ENCODE data around the gene KIAA0825.

Gene KIAA0825, protein sequence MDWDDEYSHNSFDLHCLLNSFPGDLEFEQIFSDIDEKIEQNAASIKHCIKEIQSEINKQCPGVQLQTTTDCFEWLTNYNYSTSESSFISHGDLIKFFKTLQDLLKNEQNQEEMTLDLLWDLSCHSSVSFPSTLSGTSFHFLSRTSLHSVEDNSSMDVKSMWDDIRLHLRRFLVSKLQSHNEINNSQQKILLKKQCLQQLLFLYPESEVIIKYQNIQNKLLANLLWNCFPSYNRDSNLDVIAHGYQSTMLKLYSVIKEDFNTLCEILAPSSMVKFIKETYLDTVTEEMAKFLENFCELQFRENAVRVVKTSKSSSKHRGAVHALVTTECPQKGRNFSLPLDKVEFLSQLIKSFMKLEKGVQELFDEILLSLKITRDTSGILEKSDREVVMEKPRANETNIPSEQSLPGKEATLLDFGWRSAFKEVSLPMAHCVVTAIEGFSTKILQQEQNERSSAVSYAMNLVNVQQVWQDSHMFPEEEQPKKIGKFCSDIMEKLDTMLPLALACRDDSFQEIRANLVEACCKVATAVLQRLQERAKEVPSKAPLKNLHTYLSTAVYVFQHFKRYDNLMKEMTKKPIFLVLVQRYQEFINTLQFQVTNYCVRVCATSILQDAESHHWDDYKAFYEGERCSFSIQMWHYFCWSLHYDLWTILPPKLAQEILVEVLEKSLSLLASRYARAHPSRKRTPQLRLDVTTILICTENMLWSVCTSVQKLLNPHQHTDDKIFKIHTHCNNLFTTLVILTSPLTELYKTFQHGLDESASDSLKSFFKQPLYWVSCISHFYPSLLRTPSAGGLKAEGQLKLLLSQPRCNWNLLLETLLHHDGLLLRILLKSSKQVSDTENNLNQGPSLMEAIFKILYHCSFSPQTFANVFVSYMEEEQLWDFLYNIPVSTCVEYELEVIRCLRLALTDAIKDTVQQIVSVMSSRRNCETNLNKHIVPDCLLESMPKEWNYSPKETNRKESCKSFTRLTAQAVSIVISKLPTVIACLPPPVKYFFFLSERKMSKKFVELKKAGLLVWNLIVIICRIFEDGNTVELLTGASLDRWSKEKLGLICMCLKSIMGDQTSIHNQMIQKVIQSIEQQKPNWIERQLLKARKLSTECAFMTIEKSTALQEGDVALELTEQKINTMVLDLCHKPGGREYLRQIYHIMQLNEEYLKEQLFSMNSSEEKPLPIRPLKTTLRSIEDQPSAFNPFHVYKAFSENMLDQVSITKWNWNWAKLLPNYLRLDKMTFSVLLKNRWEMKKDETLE (N-terminal part only)

DNA sequence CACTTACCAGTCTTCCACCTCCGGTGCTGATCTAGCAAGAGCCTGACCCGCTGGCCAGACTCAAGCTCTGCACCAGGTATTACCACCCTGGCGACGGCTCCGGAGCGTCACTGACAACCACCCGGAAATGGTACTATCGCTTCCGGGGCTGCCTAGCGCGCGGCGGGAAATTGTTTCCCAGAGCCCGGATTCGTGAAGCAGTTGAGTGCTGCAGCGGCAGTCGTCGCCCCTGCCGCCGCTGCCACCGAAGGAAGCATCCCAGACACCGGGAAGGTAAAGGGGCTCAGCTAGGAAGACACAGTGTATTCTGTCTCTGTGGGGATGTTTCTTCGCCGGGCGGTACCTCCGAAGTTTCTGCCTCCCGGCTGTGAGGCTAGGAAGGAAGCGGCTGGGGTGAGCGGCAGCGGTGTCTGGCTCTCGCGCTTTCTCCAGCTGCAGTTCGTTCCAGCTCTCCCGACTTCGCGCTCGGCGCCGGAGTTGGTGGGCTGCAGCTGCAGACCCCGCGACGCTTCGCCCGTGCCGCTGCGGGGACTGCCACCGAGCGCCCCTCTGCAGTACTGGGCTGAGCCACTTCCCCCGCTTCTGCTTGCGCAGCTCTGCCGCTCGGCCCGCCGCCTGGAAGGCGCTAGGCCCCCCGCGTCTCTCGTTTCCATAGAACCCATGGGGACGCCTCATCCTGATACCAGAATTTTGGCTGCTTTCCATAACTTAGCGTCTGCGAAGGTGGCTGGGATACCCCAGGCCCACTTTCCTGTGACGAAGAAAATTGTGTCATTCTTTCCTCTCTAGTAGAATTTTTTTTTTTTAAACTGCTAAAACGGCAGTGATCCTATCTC, at the start of gene KIAA0825, which contains the start of gene SLF1:
Gene KIAA0825 (minus strand): TSS at position 112 of the 836 bp plus-strand sequence. CDS start 81,478 bp downstream, outside the sequence.
Gene SLF1 (plus strand): TSS at position 177 of the 836 bp plus-strand sequence. CDS start 10,142 bp downstream, outside the sequence.
- peak; percentile 44 for DNase-seq (ENCODE audit: low read depth)

DNA sequence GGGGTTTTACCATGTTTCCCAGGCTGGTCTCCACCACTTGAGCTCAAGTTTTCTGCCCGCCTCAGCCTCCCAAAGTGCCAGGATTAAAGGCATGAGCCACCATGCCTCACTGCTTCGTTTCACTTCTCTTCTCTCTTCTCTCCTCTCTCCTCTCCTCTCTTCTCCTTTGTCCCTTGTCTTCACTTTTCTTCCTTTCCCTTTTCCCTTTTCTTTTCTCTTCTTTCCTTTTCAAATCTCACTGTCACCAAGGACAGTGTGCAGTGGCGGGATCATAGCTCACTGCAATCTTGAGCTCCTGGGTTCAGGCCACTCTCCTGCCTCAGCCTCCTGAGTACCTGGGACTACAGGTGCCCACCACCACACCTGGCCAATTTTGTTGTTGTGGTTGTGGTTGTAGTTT, 49.5 kb upstream of the KIAA0825 start:
- no peak for DNase-seq (ENCODE audit: low read depth)

DNA sequence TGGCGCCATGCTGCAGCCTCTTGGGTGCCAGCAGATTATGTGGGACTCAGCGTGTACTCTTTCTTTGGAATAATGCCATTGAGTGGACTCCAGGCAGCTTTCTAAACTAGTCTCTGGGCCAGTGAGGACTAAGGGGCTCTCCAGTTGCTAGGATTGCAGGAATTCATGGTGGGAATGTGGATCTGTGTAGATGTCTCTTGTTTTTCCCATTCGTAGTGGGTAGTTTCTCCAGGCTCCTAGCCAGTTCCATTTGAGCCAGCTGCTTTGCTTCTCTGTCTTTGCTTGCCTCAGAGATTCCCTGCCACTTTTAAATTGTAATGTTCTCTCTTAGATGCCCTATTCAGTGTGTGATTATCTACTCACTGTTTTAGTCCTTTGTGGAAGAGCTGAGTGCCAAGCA, 42.7 kb upstream of the KIAA0825 start:
- DNase-seq (ENCODE audit: low read depth): no peak

DNA sequence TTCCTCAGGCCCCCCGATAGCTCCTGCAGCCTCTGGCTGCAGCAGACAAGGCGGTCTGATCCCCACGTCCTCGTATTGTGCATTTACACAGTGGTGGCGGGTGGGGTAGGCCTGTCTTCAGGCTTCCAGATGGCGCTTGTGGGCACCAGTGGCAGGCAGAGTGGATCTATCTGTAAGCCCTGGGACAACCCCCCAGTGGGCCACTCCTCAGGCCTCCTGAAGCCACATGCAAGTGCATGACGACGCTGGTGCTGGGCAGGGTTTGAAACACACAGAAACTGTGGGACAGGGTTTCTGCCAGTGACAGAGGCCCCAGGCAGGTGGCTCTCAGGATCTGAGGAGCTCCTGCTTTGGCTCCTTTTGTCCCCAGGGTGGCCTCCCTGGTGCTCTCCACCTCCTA, 42.1 kb upstream of the KIAA0825 start:
- DNase-seq (ENCODE audit: low read depth): no peak

DNA sequence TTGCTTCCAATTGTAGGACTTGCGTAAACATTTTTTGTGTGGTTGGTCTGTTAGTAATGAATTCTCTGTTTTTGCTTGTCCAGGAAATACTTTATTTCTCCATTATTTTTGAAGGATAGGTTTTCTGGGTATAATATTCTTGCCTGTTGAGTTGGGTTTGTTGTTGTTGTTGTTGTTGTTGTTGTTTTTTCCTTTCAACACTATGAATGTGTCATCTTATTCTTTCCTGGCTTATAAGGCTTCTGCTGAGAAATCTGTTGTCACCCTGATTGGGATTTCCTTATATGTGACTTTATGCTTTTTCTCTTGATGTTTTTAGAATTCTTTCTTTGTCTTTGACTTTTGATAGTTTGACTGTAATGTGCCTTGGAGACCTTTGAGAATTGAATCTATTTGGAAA, 39.9 kb upstream of the KIAA0825 start:
- no peak for DNase-seq (ENCODE audit: low read depth)

DNA sequence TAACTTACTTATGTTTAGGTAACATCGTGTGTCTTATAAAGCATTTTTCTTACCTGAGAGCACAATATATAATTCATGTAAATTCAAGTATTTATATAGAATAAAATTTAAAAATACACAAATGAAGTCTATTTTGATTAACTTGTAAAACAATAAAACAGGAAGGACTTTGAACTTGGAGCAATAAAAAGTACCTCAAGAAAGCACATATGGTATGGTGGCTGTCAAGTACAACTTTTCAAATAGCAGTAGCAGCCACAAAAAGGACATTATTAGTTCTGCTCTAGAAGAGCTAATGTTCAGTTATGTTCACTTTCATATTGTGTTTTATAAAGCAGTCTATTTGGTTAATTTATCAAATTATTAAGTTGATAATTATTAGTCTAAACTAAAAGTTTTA, 31.5 kb upstream of the KIAA0825 start:
- DNase-seq (ENCODE audit: low read depth): no peak

DNA sequence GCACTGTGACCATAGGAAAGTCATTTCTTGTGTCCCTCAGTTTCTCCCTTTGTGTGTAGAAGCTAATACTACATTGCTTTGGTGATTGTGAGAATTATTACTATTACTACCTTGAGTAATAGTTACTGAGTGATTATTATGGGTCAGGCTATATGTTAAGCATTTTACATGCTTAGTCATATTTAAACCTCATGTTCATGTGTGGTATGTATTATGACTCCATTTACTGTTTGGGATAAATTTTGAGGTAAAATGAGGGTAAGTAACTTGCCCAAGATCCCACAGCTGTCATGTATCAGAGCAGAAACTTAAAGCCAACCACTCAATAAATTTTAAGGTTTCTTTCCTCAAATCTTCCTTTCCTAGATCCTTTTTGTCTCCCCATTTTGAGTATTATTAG, 28.4 kb upstream of the KIAA0825 start:
- DNase-seq (ENCODE audit: low read depth): no peak

DNA sequence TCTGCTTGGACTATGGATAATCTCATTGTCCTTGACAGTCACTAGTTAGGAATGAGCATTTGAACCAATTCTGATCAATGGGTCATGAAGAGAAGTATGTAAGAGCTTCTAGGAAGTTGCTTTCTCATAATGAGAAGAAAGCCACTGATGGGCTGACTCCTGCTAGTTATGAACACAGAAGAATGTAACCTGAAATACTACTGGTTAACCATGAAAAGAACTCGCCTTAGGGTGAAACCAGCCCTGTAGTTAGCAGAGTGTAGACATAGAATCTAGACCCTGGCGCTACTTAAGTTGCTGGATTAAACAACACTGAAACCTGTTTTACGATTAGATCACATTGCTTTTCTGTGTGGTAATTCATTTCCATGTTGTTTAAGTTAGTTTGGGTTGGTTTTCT, 26.6 kb upstream of the KIAA0825 start:
- DNase-seq (ENCODE audit: low read depth): no peak

DNA sequence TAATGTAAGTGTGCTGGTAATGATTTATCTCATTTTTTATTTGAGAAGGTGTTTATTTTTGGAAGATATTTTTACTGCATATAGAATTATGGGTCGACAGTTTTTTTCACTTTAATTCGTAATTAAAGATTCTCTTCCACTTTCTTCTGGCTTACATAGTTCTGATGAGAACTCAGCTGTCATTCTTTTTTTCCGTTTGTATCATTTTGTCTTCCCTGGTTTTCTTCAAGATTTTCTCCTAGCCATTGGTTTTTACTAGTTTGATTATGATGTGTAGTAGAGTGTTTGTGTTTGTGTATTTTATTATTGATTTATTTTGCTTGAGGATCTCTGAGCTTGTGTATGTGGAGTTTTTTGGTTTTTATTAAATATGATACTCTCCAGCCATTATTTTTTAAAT, 21.8 kb upstream of the KIAA0825 start:
- DNase-seq (ENCODE audit: low read depth): no peak

DNA sequence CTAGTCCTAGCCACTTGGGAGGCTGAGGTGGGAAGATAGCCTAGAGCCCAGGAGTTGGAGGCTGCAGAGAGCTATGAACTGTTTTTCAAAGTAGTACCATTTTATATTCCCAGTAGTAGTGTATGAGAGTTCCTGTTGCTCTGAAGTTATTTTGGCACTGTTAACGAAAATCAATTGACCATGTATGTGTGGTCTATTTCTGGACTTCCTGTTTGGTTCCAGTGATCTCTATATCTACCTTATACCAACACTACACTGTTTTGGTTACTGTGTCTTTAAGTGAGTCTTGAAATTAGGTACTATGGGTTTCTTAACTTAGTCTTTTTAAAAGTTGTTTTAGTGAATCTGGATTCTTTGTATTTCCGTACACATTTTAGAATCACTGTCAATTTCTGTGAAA, 13.6 kb upstream of the KIAA0825 start:
- DNase-seq (ENCODE audit: low read depth): no peak

DNA sequence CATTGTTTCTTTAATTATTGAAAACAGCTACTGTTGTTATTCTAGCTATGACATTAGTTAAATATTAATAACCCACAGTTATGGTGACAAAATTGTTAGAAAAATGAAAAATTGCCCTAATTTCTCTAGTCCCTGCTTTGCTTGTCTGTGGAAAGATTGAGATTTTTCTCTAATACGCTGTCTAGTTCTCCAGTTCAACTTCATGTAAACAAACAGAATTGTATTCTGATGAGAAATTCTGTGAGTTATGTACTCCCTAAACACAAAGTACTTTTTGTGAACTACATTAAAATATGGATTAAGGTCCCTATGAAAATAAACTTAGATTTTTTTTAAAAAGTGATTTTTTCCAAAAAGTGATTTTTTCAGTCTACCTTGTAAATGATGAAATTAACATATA, 8.8 kb upstream of the KIAA0825 start:
- DNase-seq (ENCODE audit: low read depth): no peak

DNA sequence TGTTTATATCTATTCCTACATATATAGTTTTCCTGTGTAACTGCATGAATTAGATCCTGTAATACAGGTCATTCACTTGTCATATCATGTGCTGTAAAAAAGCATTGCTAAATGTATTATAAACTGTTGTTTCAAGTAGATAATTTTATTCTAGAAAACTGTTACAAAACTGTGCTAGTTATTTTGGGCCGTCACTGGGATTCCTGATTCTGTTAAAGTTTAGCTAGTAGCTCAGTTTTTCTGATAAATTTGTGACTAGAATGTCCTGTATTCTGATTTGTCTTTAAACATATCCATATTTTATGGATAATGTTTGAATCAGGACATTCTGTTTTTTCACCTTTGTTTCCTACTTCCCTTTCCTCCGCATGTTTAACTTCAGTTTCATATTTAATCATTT, 5.5 kb upstream of the KIAA0825 start:
- no peak for DNase-seq (ENCODE audit: low read depth)

DNA sequence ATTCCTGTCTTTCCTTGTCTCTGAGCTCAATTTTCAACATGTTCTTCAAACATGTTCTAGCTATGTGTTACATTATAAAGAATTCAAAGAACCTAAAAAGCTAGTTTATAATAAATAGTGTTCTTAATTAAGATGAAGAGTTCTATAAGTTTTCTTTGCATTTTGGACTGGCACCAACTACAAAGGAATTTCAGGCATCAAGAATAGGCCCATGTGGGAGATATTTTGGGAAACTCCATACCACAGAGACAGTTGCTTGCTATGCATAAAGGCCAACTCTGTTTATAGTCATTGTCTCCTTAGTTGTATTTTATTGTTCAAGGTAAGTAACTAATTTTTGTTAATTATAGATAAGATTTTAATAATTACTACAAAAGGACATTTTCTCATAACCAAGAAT, 4.6 kb upstream of the KIAA0825 start:
- no peak for DNase-seq (ENCODE audit: low read depth)

DNA sequence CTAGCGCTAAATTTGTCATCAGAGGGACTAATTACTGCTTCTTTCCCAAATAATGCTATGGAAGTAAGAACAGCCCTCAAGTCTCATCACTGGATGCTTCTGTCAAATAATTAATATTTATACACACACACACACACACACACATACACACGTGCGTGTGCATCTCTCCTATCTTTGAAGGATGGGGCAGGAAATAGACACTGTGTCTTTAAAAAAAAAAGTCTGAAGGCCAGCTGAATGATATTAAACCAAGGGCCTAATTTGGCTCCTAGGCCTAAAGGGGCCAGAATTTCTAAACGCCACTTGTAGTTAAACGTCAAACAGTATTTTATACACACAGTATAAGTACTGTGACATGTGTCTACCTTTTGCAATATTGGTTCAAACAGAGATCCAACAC, 3.4 kb upstream of the KIAA0825 start:
- DNase-seq (ENCODE audit: low read depth): no peak

DNA sequence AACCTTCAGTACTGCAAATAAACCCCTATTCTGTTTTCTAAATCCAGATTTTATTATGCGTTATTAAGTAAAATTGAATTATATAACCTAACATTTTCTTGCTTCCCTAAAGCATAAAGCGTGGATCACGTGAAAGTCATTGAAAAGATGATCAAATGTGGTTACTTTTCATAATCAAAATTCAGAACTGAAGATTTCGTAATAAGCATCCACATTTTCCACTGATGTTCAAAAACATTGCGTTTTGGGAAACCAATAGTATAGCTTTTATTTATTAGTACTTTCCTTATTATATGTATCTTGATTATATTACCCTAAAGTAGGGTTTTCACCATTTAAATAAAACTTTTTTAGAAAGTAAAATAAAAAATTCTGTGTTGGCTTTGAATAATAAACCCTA, 1.9 kb upstream of the KIAA0825 start:
- DNase-seq (ENCODE audit: low read depth): no peak

DNA sequence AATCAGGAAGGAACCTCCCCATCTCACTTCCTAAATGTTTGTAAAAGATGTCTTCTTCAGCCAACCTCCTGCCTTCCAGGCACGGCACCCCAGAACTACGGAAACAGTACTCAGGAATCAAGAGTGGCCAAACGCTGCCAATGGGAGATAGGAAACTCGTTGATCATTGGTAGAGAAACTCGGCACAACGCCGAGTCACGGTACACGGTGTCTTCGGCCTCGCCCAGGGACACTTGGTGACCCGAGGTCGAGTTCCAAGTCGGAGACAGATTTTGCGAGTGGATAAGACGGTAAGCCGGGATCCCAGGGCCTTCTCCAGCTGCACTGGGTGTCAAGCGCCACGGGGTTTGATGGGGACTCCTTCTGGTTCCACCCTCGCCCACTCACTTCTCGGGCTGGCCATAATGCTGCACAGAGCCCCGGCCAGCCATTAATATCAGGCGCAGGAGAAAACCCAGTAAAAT, 343 bp downstream of the KIAA0825 start:
- DNase-seq (ENCODE audit: low read depth): peak; percentile 32

DNA sequence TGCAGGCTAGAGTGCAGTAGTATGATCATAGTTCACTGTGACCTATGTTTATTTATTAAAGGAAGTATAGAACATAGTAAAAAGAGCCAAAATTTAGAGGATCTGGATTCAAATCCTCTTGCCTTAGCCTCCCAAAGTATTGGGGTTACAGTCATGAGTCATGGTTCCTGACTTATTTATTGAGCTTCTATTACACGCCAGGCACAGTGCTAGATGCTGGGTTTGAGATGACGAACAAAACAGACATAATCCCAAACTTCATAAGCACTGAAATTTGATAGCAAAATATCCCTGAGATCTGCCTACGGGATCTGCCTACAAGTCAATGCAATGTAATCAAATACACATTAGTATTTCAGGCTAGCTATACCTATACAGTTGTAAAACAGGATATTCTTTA, 2.5 kb downstream of the KIAA0825 start:
- DNase-seq (ENCODE audit: low read depth): no peak

DNA sequence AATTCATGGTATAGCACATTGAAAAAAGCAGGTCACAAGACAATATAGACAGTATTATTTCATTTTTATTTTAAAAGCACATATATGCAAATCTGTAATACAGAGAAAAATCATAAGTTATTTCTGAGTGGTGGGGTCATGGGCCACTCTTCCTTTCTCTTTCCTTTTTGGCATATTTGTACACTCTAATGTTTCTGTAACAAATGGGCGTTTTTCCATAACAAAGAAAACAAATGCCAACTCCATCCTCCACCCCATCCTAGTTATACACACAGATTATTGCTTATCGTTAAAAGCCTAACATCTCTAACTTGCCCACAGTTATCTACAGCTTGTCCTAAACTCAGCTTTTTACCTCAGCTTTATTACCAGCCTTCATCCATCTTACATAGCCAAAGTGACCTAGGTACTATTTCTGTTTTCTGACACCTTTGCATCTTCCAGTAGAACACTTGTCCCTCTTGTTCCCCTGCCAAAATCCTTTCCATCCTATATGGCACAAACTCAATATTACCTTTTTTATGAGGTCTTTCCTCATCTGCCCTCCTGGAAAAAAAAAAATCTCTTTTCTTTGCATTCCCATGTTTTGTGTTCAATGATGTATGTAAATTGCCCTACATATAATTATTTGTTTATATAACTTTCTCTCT, 4.1 kb downstream of the KIAA0825 start:
- DNase-seq (ENCODE audit: low read depth): no peak

DNA sequence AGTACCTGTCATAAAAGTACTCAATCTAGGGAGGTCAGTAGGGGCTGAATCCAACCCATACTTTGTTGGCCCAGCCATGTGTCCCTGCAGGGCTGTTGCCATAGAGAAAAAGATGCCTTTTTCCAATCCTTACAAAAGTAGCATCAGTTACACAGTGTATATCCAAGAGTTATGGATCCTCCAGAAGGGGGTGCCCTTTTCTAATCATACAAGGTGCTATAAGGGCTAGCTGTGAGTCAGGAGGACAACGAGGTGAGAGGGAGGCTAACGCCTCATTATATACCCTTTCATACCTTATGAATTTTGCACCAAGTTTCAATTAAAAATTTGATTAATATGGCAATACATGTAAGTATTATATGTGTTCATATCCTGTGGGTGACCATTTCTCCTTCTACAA, 4.8 kb downstream of the KIAA0825 start:
- no peak for DNase-seq (ENCODE audit: low read depth)

DNA sequence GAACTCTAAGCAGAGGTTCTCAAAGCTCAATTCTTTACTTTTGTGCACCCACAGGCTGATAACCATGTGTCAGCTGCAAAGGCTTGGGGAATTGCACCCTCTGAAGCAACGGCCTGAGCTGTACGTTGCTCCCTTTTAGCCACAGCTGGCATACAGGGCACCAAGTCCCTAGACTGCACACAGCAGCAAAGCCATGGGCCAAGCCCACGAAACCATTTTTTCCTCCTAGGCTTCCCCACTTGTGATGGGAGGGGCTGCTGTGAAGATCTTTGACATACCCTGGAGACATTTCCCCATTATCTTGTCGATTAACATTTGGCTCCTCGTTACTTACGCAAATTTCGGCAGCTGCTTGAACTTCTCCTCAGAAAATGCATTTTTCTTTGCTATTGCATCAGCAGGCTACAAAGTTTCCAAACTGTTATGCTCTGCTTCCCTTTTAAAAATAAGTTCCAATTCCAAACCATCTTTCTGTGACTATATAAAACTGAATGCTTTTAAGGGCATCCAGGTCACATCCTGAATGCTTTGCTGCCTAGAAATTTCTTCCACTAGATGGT, 23.0 kb downstream of the KIAA0825 start:
- DNase-seq (ENCODE audit: low read depth): no peak
